ENCODE measurements around the gene DPH7. TPM values are rescaled to one million over a fixed set of nuclear protein-coding genes. Genes with fewer than 3 reads are reported as not detected.

Gene DPH7
- total and polyA plus RNA-seq, 2 of the 8 experiments (the other 6 are each of a cell fraction or from before 2014, with no cell fraction given) = 44.6 to 45.5 TPM

GRCh38 chr9:137545123-137545522 is 33.6 kb downstream of the DPH7 start:
- CTCF ChIA-PET (ENCODE audit: partially characterized antibody) = interaction anchor here (1.1 to 2.4 kb wide), 5 partner anchors 10 to 36 kb away, joined by 3 to 13 read pairs (median 7); no protein-coding TSS in a partner anchor
- Histone ChIP-seq H3K27me3 (replicated peaks in 1 of 4; ENCODE audit: control insufficient read depth in 3 of 4, extremely low read depth in 1 of 4, insufficient read depth in 3 of 4, low read length in 3 of 4) (no peaks in the 10 kb centered on the region), H4K5ac (ENCODE audit: insufficient read length, low read depth, low read length) (no peak overlapping the region), H2BK120ac (replicated peaks; ENCODE audit: low read depth, low read length) (no peak overlapping the region), H3K9ac (replicated peaks in 1 of 4; ENCODE audit: extremely low read depth in 1 of 4, low read depth in 3 of 4, low read length in 3 of 4) (no peak overlapping the region; a peak in 1 of 7 replicates), H3K4ac (replicated peaks; ENCODE audit: insufficient read length, low read depth, low read length) (no peak overlapping the region), H3K4me3 (ENCODE audit: extremely low read depth in 1 of 4, insufficient read depth in 2 of 4, low read depth in 3 of 4, low read length in 4 of 4) (no peak overlapping the region), H3K14ac (ENCODE audit: insufficient read length) (no peak overlapping the region), H3K4me2 (ENCODE audit: insufficient read depth in 1 of 2, low read depth in 2 of 2, low read length in 2 of 2) (no peak overlapping the region), H3K27ac (ENCODE audit: low read depth, low read length) (no peak overlapping the region), H3K4me1 (replicated peaks in 1 of 4; ENCODE audit: control insufficient read depth in 3 of 4, insufficient read depth in 4 of 4, low read length in 3 of 4) (peaks cover 0 to 3% (median 0%) of the 10 kb centered on the region in 4 experiments; a peak in 1 of 7 replicates), H4K91ac (replicated peaks; ENCODE audit: insufficient read length, low read length) (no peak overlapping the region), H3K56ac (replicated peaks; ENCODE audit: insufficient read length, low read depth, low read length) (no peak overlapping the region), H3K23ac (ENCODE audit: insufficient read length) (no peak overlapping the region), H2BK5ac (ENCODE audit: low read depth, low read length) (no peak overlapping the region), H4K20me1 (replicated peaks in 1 of 2; ENCODE audit: control insufficient read depth in 1 of 2, insufficient read depth in 2 of 2, low read length in 2 of 2) (peaks cover 0 to 1% of the 10 kb centered on the region in 2 experiments), H3K18ac (ENCODE audit: extremely low read depth, low read length) (no peak overlapping the region), H2BK12ac (ENCODE audit: low read depth, low read length) (no peak overlapping the region), H2BK20ac (ENCODE audit: low read length) (no peak overlapping the region), H3K23me2 (ENCODE audit: low read depth, low read length) (no peaks in the 10 kb centered on the region), H4K8ac (ENCODE audit: extremely low read depth, insufficient read depth, low read length) (no peak overlapping the region), H2AFZ (ENCODE audit: low read length) (no peak overlapping the region), H3K36me3 (ENCODE audit: control insufficient read depth in 2 of 4, insufficient read depth in 4 of 4, low read length in 3 of 4) (no peaks in the 10 kb centered on the region), H2AK5ac (ENCODE audit: low read depth, low read length) (no peak overlapping the region), H3K9me3 (ENCODE audit: insufficient read depth in 2 of 2, low read depth in 1 of 2, low read length in 1 of 2) (peaks cover 7 to 12% of the 10 kb centered on the region in 2 experiments; a peak in 3 of 4 replicates), H3K79me2 (ENCODE audit: control insufficient read depth in 1 of 2, insufficient read depth in 2 of 2, low read length in 2 of 2) (no peaks in the 10 kb centered on the region), H3K79me1 (ENCODE audit: low read depth, low read length) (no peaks in the 10 kb centered on the region), H2BK15ac (ENCODE audit: low read length) (no peak overlapping the region)
- POLR2A ChIA-PET (ENCODE audit: partially characterized antibody) = no interaction called here
- 88% methylated on average over 10 of the region's 10 CpGs; no CpG with 5 or more reads in 1 of the 2 experiments for WGBS, 2 experiments (ENCODE audit: extremely low coverage in 1 of 2, insufficient coverage in 1 of 2, insufficient read length in 1 of 2, insufficient replicate concordance in 2 of 2, low coverage in 1 of 2, low lambda C conversion rate in 2 of 2, missing lambda C conversion rate in 1 of 2)
- FAIRE-seq = no peak
- DNase-seq (ENCODE audit: low read depth in 1 of 2, low spot score in 2 of 2) = no peak
- no peak for TF ChIP-seq SP4 (IDR thresholded peaks at IDR 0.05; ENCODE audit: low read length)
- TF ChIP-seq MAFK (IDR thresholded peaks at IDR 0.05; ENCODE audit: low read depth, low read length) = no peak
- TF ChIP-seq CREB1 (IDR thresholded peaks at IDR 0.05) = no peak
- no peak for TF ChIP-seq RFX5 (IDR thresholded peaks at IDR 0.05; ENCODE audit: borderline replicate concordance, low read depth, low read length)
- TF ChIP-seq PHF8 (conservative IDR thresholded peaks at IDR 0.05; ENCODE audit: low read depth, low read length) = no peak
- no peak for TF ChIP-seq CEBPB (IDR thresholded peaks at IDR 0.05; ENCODE audit: low read depth, low read length)
- TF ChIP-seq SIRT6 (IDR thresholded peaks at IDR 0.05; ENCODE audit: low read length) = no peak
- TF ChIP-seq RBBP5 (IDR thresholded peaks at IDR 0.05; ENCODE audit: borderline replicate concordance, low read depth, low read length) = no peak
- no peak for TF ChIP-seq USF2 (IDR thresholded peaks at IDR 0.05; ENCODE audit: low read length)
- TF ChIP-seq FOSL1 (IDR thresholded peaks at IDR 0.05; ENCODE audit: insufficient read depth, low read depth, low read length) = no peak
- TF ChIP-seq ZNF274 (IDR thresholded peaks at IDR 0.05; ENCODE audit: borderline replicate concordance, extremely low read depth, low read length) = no peak
- no peak for TF ChIP-seq ASH2L (IDR thresholded peaks at IDR 0.05; ENCODE audit: low read length)
